C4-2B (cell line): ENCODE data around the gene SORCS1.

Experiments used
- H3K27ac ChIP-seq: fragments of 450-650 bp; 2 replicates; pipeline ENCODE4 v1.5.1; 2017
- CTCF ChIP-seq: fragments of 450-650 bp; conservative IDR thresholded peaks from 2 replicates; pipeline ENCODE4 v1.5.1; 2017; ENCODE audit warnings: mild to moderate bottlenecking
- ZFX ChIP-seq: fragments of 450-650 bp; IDR thresholded peaks from 2 replicates; pipeline ENCODE4 v1.6.1; 2017

SORCS1 gene

GRCh38 chr10:106816318-106817085, 348.0 kb downstream of the SORCS1 start:
- H3K27ac ChIP-seq, result no peak overlapping the region

GRCh38 chr10:106815427-106816043, 349.0 kb downstream of the SORCS1 start:
- no peak overlapping the region for H3K27ac ChIP-seq
- TF ChIP-seq CTCF, result no peak
- TF ChIP-seq ZFX, result no peak

More at GRCh38 chr10:106816318-106817085, 348.0 kb downstream of the SORCS1 start:
- no peak for TF ChIP-seq ZFX
- TF ChIP-seq CTCF, result no peak

GRCh38 chr10:106804992-106805582, 359.4 kb downstream of the SORCS1 start:
- no peak overlapping the region for H3K27ac ChIP-seq
- no peak for TF ChIP-seq ZFX
- TF ChIP-seq CTCF, result no peak

GRCh38 chr10:106802949-106803348, 361.6 kb downstream of the SORCS1 start:
- no peak overlapping the region for H3K27ac ChIP-seq
- TF ChIP-seq ZFX (no peak), CTCF (no peak)

GRCh38 chr10:106799776-106800175, 364.7 kb downstream of the SORCS1 start:
- TF ChIP-seq ZFX (no peak), CTCF (no peak)
- no peak overlapping the region for H3K27ac ChIP-seq

- no peak overlapping the region for H3K27ac ChIP-seq
- TF ChIP-seq CTCF (peak; percentile 37), ZFX (no peak)
These were observed 368.9 kb downstream of the SORCS1 start for GRCh38 chr10:106795619-106796018.

- H3K27ac ChIP-seq, result no peak overlapping the region
- TF ChIP-seq ZFX, result no peak
- TF ChIP-seq CTCF, result no peak
These were observed 370.9 kb downstream of the SORCS1 start for GRCh38 chr10:106793617-106794016.
